GM21360 (cell line): ENCODE results near the gene GNB3.

ENCODE experiments used
- ATAC-seq: cut with Tn5 transposase; IDR thresholded peaks from one replicate; pipeline ENCODE4 v1.9.1; 2021; ENCODE audit warnings: mild to moderate bottlenecking, moderate library complexity; ENCODE audit not compliant: unreplicated experiment

GNB3 gene

DNA sequence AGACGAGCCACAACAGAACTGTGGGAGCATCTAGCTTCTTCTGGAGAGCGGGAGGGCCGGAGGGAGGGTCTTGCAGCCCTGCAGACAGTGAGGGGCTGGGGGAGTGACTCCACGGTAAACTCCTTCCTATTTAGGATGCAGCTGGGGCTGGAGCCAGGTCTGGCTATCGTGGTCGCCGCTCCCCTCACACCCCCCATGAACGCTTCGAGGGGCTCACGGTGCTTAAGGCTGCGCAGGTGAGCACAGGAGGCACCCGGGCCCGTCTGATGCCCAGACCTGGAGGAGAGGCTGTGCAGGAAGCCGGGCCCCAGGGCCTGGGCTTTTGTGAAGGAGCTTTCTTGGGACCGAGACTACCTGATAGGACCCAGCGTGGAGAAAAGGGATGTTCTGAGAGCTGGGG is 3.9 kb upstream of the GNB3 start:
- ATAC-seq, result no peak

DNA sequence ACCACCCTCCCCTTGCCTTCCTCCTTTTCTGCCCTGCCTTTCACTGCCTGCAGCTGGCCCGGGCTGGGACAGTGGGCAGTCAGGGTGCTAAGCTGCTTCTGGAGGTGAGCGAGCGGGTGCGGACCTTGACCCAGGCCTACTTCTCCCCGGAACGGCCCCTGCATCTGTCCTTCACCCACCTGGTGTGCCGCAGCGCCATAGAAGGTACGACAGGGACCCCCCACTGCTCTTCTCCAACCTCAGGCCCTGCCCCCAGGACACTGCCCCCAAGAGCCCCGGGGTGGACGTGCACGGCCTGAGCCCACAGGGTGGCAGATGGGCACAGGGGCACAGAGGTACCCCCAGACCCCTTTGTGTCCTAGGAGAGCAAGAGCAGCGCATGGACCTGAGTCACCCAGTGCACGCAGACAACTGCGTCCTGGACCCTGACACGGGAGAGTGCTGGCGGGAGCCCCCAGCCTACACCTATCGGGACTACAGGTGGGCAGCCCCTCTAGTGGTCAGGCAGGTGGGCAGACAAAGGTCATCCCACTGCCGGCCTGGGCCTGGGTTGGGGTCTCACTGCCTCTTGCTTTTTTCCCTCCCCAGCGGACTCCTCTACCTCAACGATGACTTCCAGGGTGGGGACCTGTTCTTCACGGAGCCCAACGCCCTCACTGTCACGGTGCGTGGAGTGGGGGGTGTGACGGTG is 3.2 kb upstream of the GNB3 start:
- no peak for ATAC-seq

DNA sequence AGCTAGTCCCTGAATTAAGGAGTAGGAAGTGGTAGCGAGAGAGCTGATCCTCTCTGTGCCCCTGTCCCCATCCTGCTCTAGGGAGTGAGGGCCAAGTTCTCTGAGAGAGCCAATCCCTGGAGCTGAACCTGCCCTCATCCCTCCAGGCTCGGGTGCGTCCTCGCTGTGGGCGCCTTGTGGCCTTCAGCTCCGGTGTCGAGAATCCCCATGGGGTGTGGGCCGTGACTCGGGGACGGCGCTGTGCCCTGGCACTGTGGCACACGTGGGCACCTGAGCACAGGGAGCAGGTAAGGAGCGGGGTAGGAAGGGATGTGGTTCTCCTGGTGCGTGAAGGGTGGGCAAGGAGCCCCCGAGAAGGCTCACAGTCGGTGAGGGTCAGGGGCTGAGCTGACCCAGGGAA is 1.9 kb upstream of the GNB3 start:
- ATAC-seq, result no peak

DNA sequence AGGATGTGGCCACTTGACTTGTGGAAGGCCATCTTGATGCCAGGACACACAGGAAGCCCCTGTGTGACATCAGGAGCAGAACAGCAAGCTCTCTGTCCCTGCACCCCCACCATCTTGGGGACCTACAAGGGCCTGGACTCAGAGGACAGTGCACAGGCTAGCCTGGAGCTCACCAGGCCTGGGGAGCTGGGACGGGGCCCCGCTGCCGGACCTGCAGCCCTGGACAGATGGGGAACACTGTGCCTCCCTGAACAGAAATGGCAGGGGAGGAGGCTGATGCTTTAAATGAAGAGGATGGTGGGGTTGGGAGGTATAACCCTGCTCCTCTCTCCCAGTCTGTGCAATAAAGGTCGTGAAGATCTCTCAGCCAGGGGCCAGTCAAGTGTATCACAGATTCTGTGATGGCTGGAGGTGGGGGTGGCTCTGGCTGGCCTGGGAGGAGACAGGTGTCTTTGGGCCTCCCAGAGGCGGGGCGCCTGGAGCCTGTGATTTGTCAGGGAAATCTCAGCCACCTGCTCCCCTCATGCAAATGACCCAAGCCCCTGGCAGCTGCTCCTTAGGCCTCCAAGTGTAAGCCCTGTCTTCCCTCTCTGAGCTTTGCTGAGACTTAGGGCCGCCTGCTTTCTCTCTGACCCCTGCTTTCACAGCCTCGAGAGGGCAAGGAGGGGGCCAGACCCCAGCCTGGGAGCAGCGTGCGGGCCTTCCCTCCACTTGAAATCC is 1.1 kb upstream of the GNB3 start:
- ATAC-seq, result peak; percentile 58

DNA sequence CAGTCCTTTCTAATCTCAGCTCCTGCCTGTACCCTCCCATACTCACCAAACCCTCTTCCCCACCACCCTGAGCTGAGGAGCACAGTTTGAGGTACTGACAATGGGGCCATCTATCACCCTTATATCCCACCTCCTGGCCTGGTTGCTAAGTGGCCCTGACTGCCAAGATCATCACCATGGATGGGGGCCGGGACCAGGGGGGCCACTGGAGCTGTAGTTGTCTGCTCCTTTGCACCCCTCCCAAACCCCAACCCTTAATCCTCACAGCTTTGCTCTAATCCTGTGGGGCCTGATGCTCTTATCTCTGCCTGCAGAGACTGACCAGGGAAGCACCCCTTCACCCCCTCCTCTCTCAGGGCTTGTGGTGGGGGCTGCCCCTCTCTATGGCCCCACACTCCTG is 395 bp upstream of the GNB3 start:
- no peak for ATAC-seq

DNA sequence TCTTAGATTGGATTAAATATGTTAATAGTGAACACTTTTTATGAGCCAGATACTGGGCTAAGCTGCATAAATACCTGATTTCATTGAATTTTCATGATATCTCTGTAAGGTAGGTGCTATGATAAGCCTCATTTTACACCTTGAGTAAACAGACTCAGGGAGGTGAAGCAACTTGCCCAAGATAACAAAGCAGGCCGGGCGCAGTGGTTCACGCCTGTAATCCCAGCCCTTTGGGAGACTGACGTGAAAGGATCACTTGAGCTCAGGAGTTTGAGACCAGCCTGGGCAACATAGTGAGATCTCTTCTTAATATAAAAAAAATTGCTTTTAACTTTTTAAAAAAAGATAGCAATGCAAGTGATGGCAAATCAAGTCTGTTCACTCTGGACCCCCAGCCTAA is 1.4 kb downstream of the GNB3 start:
- no peak for ATAC-seq

DNA sequence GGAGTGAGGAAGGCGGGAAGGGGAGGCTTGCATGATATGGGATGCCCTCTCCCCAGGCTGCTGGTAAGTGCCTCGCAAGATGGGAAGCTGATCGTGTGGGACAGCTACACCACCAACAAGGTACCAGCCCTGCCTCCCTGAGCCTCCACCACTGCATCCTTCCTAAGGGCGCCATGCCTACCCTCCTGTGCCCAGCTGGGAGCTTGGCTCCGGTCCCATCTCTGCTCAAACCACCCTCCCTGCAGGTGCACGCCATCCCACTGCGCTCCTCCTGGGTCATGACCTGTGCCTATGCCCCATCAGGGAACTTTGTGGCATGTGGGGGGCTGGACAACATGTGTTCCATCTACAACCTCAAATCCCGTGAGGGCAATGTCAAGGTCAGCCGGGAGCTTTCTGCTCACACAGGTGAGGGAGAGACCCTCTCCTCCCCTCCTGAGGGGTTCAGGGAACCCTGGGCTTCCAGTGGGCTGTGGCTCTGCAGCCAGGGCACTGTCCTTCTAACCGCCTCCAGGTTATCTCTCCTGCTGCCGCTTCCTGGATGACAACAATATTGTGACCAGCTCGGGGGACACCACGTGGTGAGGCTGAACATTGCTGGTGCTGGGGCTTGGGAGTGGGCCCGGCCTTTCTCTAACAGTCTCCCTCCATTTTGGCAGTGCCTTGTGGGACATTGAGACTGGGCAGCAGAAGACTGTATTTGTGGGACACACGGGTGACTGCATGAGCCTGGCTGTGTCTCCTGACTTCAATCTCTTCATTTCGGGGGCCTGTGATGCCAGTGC is 2.6 kb downstream of the GNB3 start:
- ATAC-seq, result no peak

DNA sequence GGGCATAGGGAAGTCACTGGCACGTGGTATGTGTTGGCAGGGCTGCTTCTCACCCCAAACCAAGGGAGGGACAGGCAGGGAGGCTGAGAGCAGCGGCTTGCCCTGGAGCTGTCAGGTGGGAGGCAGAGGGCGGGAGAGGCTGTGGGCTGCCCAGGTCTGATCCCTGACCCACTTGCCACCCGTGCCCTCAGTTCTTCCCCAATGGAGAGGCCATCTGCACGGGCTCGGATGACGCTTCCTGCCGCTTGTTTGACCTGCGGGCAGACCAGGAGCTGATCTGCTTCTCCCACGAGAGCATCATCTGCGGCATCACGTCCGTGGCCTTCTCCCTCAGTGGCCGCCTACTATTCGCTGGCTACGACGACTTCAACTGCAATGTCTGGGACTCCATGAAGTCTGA is 4.7 kb downstream of the GNB3 start:
- no peak for ATAC-seq

DNA sequence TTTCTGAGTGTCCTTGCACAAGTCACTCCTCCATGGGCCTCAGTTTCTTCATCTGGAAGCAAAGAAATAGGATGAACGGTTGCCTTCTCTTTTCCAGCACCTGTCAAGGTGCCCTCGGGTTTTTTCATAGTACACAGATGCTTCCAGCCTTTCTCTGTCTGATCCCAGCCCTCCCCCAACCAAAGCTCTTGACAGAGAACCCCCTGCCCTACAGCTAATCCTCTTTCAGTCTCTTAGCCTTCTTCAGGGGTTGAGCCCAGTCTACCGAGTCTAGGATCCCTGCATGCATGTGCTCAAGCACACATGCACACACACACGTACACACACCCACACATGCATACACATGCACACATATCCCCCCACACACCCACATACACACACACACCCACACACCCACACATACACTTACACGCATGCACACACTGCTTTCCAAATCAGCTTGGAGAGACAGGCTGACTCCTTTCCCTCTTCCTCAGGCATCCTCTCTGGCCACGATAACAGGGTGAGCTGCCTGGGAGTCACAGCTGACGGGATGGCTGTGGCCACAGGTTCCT is 5.7 kb downstream of the GNB3 start:
- ATAC-seq, result no peak

DNA sequence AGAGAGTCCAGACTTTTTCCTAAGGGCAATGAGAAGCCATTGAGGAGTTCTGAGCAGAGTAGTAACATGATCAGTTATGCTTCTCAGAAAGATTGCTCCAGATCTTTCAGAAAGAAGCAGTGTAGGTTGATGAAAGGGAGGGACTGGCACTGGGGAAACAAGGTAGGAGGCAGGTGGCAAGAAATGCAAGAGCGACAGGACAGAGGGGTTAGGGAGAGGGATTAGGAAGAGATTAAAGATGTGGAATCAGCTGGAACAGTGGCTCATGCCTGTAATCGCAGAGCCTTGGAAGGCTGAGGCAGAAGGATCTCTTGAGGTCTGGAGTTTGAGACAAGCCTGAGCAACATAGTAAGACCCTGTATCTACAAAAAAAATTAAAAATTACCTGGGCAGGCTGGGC is 7.0 kb downstream of the GNB3 start:
- no peak for ATAC-seq

DNA sequence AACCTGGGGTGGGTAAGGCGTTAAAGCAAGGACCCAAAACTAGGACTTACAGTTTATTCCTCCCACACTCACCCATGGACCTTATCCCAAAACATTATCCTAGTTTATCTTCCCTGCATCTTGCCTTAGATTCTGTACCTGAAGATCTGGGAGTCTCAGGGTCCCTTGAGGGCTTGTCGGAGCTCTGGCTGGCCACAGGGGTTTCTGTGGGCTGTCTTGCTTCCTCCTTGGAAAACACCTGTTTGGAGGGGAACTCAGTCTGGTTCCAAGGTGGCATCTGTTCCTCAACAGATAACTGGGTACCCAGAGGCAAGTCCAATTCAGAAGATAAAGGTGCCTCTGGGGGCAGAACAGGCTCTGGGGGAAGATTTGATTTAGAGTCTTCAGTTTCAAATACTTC is 8.7 kb downstream of the GNB3 start:
- ATAC-seq, result no peak

DNA sequence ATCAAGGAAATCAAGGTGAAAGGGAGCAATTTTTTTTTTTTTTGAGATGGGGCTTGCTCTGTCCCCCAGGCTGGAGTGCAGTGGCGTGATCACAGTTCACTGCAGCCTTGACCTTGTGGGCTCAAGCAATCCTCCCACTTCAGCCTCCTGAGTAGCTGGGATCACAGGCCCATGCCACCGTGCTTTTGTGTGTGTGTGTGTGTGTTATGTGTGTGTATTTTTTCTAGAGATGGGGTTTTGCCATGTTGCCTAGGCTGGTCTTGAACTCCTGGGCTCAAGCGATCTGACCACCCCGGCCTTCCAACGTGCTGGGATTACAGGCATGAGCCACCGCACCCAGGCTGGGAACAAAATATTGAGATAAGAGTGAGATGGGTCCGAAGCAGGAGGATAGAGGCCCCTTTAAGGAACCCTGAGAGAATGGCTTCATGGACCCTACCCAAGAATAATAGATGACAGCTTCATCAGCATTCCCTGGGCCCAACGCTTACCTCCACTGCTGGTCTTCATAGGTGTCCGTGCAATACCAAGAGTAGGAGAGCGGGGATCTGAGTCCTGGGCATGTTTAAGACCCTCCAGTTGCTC is 9.3 kb downstream of the GNB3 start:
- no peak for ATAC-seq

DNA sequence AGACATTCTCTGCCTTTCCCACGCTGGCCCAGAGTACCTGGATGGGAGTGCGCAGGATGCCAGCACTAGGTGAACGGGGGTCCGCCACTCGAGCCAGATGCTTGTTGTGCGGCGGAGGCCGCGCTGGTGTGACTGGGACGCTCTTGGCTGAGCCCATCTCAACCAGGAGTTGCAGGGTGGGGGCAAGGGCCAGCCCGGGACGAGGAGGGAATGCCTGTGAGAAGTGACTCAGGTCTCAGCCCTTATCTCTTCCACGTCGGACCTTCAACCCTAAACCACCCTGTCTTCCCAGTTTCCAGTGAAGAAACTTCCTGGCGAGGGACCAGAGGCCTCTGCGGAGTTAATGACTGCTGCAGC is 10.0 kb downstream of the GNB3 start:
- ATAC-seq, result no peak

DNA sequence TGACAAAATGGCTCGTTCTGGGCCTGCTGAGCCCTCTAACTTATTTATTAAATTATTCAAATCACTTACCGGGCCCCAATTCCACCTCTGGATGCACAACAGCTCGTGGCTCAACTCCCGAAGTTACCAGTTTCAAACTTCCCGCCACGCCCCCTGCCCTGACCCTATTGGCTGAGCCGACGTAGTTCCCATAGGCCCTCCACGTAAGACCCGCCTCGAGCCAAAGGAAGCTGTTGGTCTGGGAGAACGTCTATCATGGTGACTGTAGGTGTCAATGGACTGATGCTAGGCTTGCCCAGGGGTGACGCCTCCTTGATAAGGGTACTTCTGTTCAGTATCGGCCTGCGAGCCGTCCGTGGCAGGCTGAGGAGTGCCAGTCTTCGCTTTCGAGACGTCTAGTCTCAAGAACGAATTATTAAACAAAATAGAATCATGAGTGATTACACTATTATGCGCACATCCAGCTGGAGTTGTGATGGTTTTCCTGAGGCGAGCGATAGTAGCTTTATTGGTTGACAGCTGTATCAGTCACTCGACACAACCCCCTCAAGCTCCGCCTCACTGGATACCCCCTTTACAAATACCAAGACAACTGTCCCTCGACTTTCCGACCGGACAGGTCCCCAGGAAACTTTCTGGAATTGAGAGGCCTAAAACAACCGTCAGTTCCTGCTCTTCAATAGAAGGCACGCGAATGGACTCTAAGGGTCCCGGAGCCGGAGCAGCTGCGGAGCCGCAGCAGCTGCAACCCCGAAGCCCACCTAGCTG is 10.6 kb downstream of the GNB3 start, which contains the start of gene CDCA3:
Gene CDCA3 (minus strand): TSS at position 134 of the 768 bp plus-strand sequence. CDS start 334 bp downstream, outside the sequence.
- peak; percentile 43 for ATAC-seq

DNA sequence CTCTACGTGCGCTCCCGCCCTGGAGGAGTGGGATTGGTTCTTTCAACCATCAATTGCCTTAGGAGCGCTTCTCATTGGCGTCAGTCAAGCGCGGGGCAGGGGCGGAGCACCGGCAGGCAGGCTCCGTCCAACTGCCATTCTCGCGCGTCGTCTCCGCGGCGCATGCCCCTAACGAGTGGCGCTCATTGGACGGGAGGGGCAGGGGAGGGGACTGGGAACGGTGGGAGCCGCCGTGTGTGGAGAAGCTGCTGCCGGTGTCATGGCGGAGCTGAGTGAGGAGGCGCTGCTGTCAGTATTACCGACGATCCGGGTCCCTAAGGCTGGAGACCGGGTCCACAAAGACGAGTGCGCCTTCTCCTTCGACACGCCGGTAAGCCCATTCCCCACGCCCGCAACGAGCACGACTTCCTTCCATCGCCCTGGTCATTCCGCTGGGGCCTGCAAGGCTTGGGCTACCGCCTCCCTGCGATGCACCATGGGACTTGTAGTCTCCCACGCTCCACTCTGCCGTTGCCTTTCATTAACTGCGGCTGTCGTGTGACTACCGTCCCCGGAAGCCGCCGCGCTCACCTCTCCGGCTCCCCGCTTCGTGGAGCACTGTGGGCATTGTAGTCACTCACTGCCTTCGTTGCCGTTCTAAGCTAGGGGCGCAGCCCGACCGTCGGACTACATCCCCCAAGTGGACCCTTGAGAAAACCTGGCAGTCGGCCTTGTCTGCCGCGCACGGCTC is 11.4 kb downstream of the GNB3 start, which contains the start of gene USP5:
Gene USP5 (plus strand): TSS at position 230 of the 730 bp plus-strand sequence. CDS start 30 bp downstream, at position 260.
- peak; percentile 75 for ATAC-seq

DNA sequence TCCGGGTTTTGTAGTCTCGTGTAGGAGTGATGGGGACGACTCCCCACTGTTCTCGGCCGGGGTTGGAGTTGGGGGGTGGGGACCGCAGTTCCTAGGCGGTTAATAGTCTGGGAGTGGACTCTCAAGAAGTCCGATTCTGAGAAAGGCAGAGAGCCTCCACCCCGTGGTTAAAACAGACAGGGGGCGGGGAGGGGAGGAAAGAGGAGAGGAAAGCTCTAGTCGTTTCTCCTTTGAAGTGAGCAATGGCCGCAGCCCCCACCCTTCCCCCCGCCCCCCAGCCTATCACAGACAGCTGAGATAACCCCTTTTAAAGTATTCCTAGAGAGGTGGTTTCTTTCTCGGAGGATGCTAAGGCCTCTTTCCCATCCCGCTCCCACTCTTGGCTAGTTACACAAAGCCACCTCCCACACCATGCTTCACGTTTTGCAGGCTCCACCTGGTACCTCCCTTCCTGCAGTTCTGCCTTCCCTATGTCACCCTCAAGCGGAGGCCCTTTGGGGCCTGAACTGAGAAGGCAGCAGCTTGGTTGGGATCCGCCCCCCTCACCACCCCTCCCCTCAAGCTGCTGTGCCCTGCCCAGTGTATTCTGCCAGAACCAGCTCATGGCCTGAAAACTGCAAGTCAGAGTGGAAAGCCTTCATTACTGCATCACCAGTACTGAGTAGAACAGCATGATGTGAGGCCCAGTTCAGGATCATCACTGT is 12.1 kb downstream of the GNB3 start:
- ATAC-seq, result no peak

DNA sequence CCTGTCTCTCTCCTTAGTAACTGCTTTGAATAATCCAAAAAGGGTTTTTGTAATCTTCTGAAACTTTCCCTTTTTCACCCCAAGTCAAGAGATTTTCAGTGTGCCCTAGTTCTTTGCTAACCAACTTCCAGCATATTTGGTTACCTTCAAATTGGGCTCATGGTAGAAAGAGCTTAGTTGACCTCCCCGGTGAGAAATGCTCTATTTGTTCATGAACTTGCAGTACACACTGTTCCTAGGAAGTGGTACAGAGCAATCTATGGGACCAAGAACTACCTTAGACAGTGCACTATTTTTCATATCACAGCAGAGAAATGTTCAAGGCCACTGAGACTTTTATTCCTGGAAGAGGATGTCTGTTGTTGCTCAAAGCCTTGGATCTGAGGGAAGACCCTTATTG is 12.9 kb downstream of the GNB3 start:
- ATAC-seq, result no peak

DNA sequence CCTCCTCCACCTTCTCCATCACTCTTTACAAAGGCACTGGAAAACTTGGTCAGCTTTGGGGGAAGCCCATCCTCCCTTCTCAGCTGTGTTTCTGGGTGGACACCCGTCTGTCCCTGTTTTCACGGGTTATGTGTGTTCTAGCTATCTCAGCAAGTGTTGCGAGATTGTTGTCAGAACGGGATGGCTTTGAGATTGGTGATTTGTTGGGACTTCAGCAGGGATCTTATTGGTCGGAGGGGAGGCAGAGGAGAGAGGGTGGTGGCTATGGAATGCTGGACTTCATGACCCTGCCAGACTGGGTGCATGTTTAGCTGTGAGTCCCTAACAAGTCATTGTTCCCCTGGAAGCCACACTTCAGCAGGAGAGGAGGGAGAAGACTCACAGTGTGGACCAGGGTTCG is 13.3 kb downstream of the GNB3 start:
- no peak for ATAC-seq

DNA sequence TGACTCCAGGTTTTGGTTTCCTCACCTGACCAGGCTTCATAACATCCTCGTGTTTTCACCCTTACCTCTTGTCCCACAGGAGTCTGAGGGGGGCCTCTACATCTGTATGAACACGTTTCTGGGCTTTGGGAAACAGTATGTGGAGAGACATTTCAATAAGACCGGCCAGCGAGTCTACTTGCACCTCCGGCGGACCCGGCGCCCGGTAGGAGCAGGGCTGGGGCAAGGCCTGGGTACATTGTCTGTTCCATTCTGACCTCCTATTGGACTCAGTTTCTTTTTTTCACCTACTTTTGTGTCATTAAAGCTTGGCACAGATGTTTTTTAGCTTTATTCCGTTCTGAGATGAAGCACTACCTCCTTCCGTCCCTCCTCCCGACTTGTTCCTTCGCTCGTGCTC is 14.6 kb downstream of the GNB3 start:
- ATAC-seq, result no peak
